ENCODE measurements around the gene LRCH4. TPM values are rescaled to one million over a fixed set of nuclear protein-coding genes. Genes with fewer than 3 reads are reported as not detected.
A peak's percentile ranks its signal among the peaks of the same experiment; 100 is the strongest.

The LRCH4 gene
- total RNA-seq, 1 experiment from 2014 or later, result 29.0 TPM

DNA sequence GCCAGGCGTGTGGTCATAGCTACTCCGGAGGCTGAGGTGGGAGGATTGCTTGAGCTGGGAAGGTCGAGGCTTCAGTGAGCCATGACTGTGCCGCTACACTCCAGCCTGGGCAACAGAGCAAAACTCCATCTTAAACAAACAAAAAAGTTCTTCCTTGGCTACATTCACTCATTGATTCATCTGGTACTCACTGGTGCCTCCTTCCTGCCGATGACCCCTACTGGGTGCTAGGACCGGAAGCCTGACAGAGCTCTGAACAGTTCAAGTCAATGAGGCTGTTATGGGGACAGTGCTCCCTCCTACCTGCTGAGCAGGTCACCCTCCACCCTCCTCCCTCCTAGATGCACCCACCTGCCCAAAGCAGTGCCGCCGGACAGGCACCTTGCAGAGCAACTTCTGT lies 21.2 kb upstream of the LRCH4 start:
- TF ChIP-seq, protein P1, sequence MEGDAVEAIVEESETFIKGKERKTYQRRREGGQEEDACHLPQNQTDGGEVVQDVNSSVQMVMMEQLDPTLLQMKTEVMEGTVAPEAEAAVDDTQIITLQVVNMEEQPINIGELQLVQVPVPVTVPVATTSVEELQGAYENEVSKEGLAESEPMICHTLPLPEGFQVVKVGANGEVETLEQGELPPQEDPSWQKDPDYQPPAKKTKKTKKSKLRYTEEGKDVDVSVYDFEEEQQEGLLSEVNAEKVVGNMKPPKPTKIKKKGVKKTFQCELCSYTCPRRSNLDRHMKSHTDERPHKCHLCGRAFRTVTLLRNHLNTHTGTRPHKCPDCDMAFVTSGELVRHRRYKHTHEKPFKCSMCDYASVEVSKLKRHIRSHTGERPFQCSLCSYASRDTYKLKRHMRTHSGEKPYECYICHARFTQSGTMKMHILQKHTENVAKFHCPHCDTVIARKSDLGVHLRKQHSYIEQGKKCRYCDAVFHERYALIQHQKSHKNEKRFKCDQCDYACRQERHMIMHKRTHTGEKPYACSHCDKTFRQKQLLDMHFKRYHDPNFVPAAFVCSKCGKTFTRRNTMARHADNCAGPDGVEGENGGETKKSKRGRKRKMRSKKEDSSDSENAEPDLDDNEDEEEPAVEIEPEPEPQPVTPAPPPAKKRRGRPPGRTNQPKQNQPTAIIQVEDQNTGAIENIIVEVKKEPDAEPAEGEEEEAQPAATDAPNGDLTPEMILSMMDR (IDR thresholded peaks at IDR 0.05; ENCODE audit: unreplicated experiment), result no peak
- H3K27me3 Mint-ChIP-seq (ENCODE audit: unreplicated experiment), result no peaks in the 10 kb centered on the region
- intact Hi-C loops (cut with micrococcal nuclease; ENCODE audit: unreplicated experiment), result no loop called here
- no peaks in the 10 kb centered on the region for H3K9me3 Mint-ChIP-seq (ENCODE audit: low read depth, unreplicated experiment)
- no peaks in the 10 kb centered on the region for H3K4me1 Mint-ChIP-seq (ENCODE audit: low read depth, unreplicated experiment)
- DNase-seq, result no peak
- no peak overlapping the region for H3K27ac Mint-ChIP-seq (ENCODE audit: unreplicated experiment)
- no peak overlapping the region for H3K4me3 Mint-ChIP-seq (ENCODE audit: low read depth, unreplicated experiment)
- H3K36me3 Mint-ChIP-seq (ENCODE audit: insufficient read depth, unreplicated experiment), result peaks cover 26% of the 10 kb centered on the region
- no TSS peak for BruUV-seq (replicated peaks)
- CTCF ChIA-PET, result no interaction called here

DNA sequence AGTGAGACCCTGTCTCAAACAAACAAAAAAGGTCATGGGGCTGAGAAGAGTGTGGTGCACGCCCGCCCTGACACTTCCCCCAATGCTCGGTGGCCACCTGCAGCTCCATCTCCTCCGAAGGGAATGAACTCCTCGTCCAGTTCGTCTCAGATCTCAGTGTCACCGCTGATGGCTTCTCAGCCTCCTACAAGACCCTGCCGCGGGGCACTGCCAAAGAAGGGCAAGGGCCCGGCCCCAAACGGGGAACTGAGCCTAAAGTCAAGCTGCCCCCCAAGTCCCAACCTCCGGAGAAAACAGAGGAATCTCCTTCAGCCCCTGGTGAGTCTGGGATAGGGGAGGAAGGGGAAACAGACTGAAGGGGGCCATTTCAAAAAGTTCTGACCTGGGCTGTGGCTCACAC lies 20.4 kb upstream of the LRCH4 start:
- TF ChIP-seq, protein P1 (IDR thresholded peaks at IDR 0.05; ENCODE audit: unreplicated experiment), result no peak
- CTCF ChIA-PET, result no interaction called here
- no peak overlapping the region for H3K27ac Mint-ChIP-seq (ENCODE audit: unreplicated experiment)

DNA sequence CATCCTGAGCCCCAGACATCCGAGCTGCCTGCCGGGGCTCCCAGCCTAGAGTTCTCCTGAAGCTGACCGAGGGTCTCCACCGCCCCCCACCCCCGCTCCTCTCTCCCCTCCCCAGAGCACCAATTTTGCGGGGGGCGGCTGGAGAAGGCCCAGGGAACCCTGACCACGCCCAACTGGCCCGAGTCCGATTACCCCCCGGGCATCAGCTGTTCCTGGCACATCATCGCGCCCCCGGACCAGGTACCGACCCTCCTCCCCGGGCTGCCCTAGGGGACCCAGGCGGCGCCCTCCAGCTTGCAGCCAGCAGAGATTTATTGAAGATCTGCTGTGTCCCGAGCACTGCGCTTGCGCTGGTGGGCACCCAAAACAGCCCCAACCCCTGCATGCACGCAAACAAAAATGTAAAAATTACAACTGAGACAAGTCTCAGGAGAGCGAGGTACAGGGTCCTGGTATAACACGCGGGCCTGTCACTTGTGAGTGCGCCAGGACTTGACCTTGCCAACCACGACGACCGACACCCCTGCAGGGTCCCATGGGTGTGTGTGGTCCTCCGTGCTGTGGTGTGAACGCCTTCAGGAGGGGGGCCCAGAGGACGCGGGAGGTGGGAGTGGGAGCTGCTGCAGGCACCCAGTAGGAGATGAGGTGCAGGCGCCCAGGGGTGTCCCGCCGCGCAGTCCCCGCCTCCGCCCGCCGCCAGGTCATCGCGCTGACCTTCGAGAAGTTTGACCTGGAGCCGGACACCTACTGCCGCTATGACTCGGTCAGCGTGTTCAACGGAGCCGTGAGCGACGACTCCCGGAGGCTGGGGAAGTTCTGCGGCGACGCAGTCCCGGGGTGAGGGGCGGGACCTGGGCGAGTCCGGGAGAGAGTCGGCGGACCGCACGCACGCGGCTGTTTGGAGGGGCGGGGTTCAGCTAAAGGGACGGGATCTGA lies 19.3 kb upstream of the LRCH4 start:
- no peaks in the 10 kb centered on the region for H3K27me3 Mint-ChIP-seq (ENCODE audit: unreplicated experiment)
- peak; percentile 37 for DNase-seq
- peaks cover 11% of the 10 kb centered on the region for H3K36me3 Mint-ChIP-seq (ENCODE audit: insufficient read depth, unreplicated experiment)
- H3K4me3 Mint-ChIP-seq (ENCODE audit: low read depth, unreplicated experiment), result peak overlapping the region; percentile 74
- TF ChIP-seq, protein P1 (IDR thresholded peaks at IDR 0.05; ENCODE audit: unreplicated experiment), result no peak
- H3K27ac Mint-ChIP-seq (ENCODE audit: unreplicated experiment), result no peak overlapping the region
- H3K4me1 Mint-ChIP-seq (ENCODE audit: low read depth, unreplicated experiment), result no peaks in the 10 kb centered on the region
- CTCF ChIA-PET, result no interaction called here
- intact Hi-C loops (cut with micrococcal nuclease; ENCODE audit: unreplicated experiment), result no loop called here
- no peaks in the 10 kb centered on the region for H3K9me3 Mint-ChIP-seq (ENCODE audit: low read depth, unreplicated experiment)
- BruUV-seq (replicated peaks), result no TSS peak

More for the DNA sequence above, 20.4 kb upstream of the LRCH4 start:
- H3K9me3 Mint-ChIP-seq (ENCODE audit: low read depth, unreplicated experiment), result no peaks in the 10 kb centered on the region
- no TSS peak for BruUV-seq (replicated peaks)
- H3K4me1 Mint-ChIP-seq (ENCODE audit: low read depth, unreplicated experiment), result no peaks in the 10 kb centered on the region
- no peaks in the 10 kb centered on the region for H3K27me3 Mint-ChIP-seq (ENCODE audit: unreplicated experiment)
- DNase-seq, result no peak
- intact Hi-C loops (cut with micrococcal nuclease; ENCODE audit: unreplicated experiment), result no loop called here
- no peak overlapping the region for H3K4me3 Mint-ChIP-seq (ENCODE audit: low read depth, unreplicated experiment)
- H3K36me3 Mint-ChIP-seq (ENCODE audit: insufficient read depth, unreplicated experiment), result peaks cover 18% of the 10 kb centered on the region

DNA sequence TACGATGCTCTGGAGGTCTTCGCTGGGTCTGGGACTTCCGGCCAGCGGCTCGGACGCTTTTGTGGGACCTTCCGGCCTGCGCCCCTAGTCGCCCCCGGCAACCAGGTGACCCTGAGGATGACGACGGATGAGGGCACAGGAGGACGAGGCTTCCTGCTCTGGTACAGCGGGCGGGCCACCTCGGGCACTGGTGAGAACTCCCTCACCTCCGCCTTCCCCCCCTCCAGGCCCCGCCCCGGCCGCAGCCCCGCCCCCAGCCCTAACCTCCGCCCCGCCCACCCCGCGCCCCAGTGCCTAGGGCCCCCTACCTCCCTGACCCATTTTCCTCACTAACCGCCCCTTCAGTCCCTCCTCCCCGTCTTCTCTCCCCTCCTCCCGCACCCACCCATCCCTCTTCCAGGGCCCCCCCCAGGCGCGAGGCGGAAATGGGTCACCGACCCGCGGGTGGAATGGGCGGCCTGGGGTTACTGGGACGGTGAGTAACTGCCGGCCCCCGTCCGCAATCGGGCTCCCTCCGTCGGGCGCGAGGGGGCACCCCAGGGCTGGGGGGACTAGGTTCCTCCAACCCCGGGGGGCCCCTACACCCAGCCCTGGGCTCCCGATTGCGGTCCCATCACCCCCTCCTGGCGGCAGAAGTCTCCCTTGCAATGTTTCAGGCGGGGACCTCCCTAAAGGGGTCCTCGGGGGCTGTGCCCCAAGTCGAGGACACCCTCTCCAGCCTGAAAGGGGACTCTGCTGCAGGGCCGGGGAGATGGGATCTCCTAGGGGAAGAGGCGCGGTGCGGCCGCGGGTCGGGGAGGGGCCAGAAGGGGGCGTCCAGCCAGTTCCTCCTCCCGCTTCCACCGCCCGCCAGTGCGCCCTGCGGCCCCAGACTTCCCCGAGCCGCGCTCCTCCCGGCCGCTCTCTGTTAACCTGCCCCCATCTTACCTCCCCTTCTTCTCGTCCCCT lies 18.4 kb upstream of the LRCH4 start:
- no TSS peak for BruUV-seq (replicated peaks)
- CTCF ChIA-PET, result no interaction called here
- Mint-ChIP-seq H3K27ac (ENCODE audit: unreplicated experiment) (no peak overlapping the region), H3K9me3 (ENCODE audit: low read depth, unreplicated experiment) (no peaks in the 10 kb centered on the region), H3K4me3 (ENCODE audit: low read depth, unreplicated experiment) (peak overlapping the region; percentile 74), H3K36me3 (ENCODE audit: insufficient read depth, unreplicated experiment) (peaks cover 11% of the 10 kb centered on the region), H3K4me1 (ENCODE audit: low read depth, unreplicated experiment) (no peaks in the 10 kb centered on the region), H3K27me3 (ENCODE audit: unreplicated experiment) (no peaks in the 10 kb centered on the region)
- TF ChIP-seq, protein P1 (IDR thresholded peaks at IDR 0.05; ENCODE audit: unreplicated experiment), result peak; percentile 55
- intact Hi-C loops (cut with micrococcal nuclease; ENCODE audit: unreplicated experiment), result no loop called here
- peak; percentile 77 for DNase-seq
